ENCODE measurements around the gene STPG2. TPM values are rescaled to one million over a fixed set of nuclear protein-coding genes. Genes with fewer than 3 reads are reported as not detected.
"Not testable (repeated sequence)": the region's sequence is repeated elsewhere in the genome, so short reads cannot be mapped to it uniquely, and the experiment has no call there.

STPG2 gene
- total RNA-seq, 6 experiments from 2014 or later: not detected

- TF ChIP-seq CTCF (IDR thresholded peaks at IDR 0.05): no peak
- H3K4me3 Mint-ChIP-seq: no peak overlapping the region
- no peaks in the 10 kb centered on the region for H3K4me1 Mint-ChIP-seq (ENCODE audit: low read depth)
- H3K9me3 Mint-ChIP-seq: peaks cover 39% of the 10 kb centered on the region
- H3K27me3 Mint-ChIP-seq (ENCODE audit: insufficient read depth): no peaks in the 10 kb centered on the region
- H3K27ac Mint-ChIP-seq: no peak overlapping the region
- DNase-seq: no peak
- no peaks in the 10 kb centered on the region for H3K36me3 Mint-ChIP-seq (ENCODE audit: low read depth)
Observed at GRCh38 chr4:97560009-97560408, 583.3 kb downstream of the STPG2 start.

GRCh38 chr4:97558204-97558778 is 585.0 kb downstream of the STPG2 start:
- no peak for TF ChIP-seq CTCF (IDR thresholded peaks at IDR 0.05)
- no peaks in the 10 kb centered on the region for H3K27me3 Mint-ChIP-seq (ENCODE audit: insufficient read depth)
- H3K9me3 Mint-ChIP-seq: peaks cover 28% of the 10 kb centered on the region
- no peak overlapping the region for H3K27ac Mint-ChIP-seq
- no peak for DNase-seq
- H3K36me3 Mint-ChIP-seq (ENCODE audit: low read depth): no peaks in the 10 kb centered on the region
- H3K4me1 Mint-ChIP-seq (ENCODE audit: low read depth): no peaks in the 10 kb centered on the region
- no peak overlapping the region for H3K4me3 Mint-ChIP-seq

GRCh38 chr4:97550637-97551036 is 592.6 kb downstream of the STPG2 start:
- peaks cover 14% of the 10 kb centered on the region; the same call in 1 of the 2 replicates for H3K9me3 Mint-ChIP-seq
- DNase-seq; H3K4me1 Mint-ChIP-seq (ENCODE audit: low read depth); H3K36me3 Mint-ChIP-seq (ENCODE audit: low read depth); H3K27ac Mint-ChIP-seq; H3K4me3 Mint-ChIP-seq; H3K27me3 Mint-ChIP-seq (ENCODE audit: insufficient read depth): not testable (repeated sequence)

- Mint-ChIP-seq H3K9me3 (peaks cover 14% of the 10 kb centered on the region; the same call in 1 of the 2 replicates), H3K36me3 (ENCODE audit: low read depth) (no peaks in the 10 kb centered on the region), H3K4me3 (no peak overlapping the region), H3K4me1 (ENCODE audit: low read depth) (no peaks in the 10 kb centered on the region), H3K27ac (no peak overlapping the region), H3K27me3 (ENCODE audit: insufficient read depth) (no peaks in the 10 kb centered on the region; the same call in 1 of the 2 replicates)
- DNase-seq: no peak
- TF ChIP-seq CTCF (IDR thresholded peaks at IDR 0.05): no peak
Observed at GRCh38 chr4:97548943-97549583, 594.2 kb downstream of the STPG2 start.

- DNase-seq: no peak
- H3K9me3 Mint-ChIP-seq: peaks cover 12% of the 10 kb centered on the region; the same call in 1 of the 2 replicates
- no peaks in the 10 kb centered on the region for H3K4me1 Mint-ChIP-seq (ENCODE audit: low read depth)
- no peaks in the 10 kb centered on the region; the same call in 1 of the 2 replicates for H3K27me3 Mint-ChIP-seq (ENCODE audit: insufficient read depth)
- H3K4me3 Mint-ChIP-seq: no peak overlapping the region
- H3K27ac Mint-ChIP-seq: no peak overlapping the region
- no peaks in the 10 kb centered on the region for H3K36me3 Mint-ChIP-seq (ENCODE audit: low read depth)
- TF ChIP-seq CTCF (IDR thresholded peaks at IDR 0.05): no peak
Observed at GRCh38 chr4:97548186-97548585, 595.1 kb downstream of the STPG2 start.

- Mint-ChIP-seq H3K4me1 (ENCODE audit: low read depth) (no peaks in the 10 kb centered on the region), H3K27me3 (ENCODE audit: insufficient read depth) (no peaks in the 10 kb centered on the region), H3K9me3 (peaks cover 33% of the 10 kb centered on the region), H3K36me3 (ENCODE audit: low read depth) (no peaks in the 10 kb centered on the region), H3K4me3 (no peak overlapping the region), H3K27ac (no peak overlapping the region)
- DNase-seq: no peak
- no peak for TF ChIP-seq CTCF (IDR thresholded peaks at IDR 0.05)
Observed at GRCh38 chr4:97531351-97531750, 611.9 kb downstream of the STPG2 start.

Data from HFFc6 (cell line).